ENCODE measurements around the gene CARF.
"Not testable (repeated sequence)": the region's sequence is repeated elsewhere in the genome, so short reads cannot be mapped to it uniquely, and the experiment has no call there.

Gene CARF, protein sequence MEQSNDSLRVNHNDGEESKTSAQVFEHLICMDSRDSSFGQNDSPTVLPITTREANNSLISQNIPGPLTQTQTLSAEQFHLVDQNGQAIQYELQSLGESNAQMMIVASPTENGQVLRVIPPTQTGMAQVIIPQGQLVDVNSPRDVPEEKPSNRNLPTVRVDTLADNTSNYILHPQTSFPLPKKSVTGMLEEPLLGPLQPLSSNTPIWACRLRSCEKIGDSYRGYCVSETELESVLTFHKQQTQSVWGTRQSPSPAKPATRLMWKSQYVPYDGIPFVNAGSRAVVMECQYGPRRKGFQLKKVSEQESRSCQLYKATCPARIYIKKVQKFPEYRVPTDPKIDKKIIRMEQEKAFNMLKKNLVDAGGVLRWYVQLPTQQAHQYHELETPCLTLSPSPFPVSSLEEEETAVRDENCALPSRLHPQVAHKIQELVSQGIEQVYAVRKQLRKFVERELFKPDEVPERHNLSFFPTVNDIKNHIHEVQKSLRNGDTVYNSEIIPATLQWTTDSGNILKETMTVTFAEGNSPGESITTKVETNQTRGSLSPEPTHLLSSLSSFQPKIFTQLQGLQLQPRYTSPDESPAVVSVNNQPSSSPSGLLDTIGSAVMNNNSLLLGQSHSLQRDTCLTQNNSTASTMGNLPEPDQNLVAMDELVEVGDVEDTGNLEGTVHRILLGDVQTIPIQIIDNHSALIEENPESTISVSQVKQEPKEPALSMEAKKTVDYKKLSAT

DNA sequence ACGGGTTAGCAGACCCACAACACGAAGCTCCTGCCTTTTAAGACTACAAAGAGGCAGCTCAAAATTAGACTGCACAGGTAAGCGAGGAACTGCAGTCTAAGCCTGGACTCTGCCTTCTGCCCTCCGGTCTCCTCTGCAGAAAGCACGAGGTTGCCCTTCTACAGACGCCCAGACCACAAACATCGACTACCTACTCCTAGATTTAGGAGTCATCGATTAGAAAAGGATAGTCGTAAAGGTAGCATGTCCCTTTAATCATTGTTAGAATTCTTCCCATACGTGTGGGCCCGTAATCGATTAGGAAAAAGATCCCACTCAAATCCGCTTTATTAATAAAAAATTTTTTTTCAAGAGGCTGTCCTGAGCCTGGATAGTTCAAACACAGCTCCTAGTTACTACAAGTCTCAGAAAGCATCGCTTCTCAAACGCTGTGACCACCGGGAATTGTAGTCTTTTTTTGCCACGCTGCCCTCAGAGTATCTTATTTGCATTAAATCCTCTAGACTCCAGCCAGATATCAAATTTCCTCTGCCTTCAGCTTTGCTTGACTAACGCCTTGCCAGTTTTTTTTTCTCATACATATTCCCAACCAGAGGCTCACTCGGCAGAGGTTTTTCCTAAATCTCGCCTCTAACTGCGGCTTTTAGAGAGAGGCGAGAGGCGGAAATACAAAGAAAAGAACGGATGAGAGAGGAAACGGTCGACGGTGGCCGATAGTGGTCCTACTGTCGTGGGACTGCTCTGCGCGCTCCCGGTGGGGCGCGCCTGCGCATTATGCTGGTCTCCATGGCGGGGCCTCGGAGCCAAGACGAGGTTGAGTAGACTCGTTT lies at the start of gene CARF, which contains the start of gene WDR12:
Gene CARF (plus strand): TSS at position 764 of the 830 bp plus-strand sequence. CDS start 29,628 bp downstream, outside the sequence.
Gene WDR12 (minus strand): TSS at position 162 of the 830 bp plus-strand sequence. CDS start 197 bp downstream, outside the sequence.
- peak; percentile 99 for DNase-seq

DNA sequence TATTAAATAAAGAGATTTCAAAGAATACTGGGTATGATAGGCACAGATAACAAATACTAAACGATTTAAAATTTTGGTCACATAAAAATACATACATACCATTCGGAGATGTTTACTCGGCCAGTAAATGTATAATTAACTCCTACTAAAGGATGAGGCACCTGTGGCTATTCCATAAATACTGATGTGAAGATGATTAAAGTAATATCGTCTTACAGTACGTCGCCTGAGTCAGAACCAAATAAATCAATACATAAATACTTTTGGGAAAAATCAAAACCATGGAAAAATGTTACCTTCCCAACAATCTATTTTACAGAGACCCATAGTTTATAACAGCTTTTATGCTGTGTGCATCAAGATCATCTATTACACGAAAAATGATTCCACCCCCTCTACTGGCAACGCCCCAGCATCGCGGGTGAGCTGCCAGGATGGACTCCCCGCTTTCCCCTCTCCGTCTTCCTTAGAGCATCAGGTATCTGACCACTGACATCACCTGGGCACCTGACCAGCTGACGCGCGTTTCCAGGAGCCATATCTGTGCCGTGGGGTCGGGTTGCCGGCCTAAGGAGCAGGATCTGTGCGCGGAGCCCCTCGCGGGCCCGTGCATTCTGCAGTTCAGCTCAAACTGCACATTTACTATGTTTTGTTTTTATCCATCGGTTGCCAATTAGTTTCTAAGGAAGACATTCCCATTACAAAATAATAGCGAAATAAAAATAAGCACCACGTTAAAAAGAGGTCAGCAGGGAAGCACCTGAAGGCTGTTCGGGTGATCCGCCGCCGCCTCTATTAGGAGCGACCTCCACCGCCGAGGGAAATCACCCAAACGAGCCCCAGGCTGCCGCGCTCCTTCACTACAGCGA lies 41.4 kb upstream of the CARF start:
- DNase-seq, result peak; percentile 93

DNA sequence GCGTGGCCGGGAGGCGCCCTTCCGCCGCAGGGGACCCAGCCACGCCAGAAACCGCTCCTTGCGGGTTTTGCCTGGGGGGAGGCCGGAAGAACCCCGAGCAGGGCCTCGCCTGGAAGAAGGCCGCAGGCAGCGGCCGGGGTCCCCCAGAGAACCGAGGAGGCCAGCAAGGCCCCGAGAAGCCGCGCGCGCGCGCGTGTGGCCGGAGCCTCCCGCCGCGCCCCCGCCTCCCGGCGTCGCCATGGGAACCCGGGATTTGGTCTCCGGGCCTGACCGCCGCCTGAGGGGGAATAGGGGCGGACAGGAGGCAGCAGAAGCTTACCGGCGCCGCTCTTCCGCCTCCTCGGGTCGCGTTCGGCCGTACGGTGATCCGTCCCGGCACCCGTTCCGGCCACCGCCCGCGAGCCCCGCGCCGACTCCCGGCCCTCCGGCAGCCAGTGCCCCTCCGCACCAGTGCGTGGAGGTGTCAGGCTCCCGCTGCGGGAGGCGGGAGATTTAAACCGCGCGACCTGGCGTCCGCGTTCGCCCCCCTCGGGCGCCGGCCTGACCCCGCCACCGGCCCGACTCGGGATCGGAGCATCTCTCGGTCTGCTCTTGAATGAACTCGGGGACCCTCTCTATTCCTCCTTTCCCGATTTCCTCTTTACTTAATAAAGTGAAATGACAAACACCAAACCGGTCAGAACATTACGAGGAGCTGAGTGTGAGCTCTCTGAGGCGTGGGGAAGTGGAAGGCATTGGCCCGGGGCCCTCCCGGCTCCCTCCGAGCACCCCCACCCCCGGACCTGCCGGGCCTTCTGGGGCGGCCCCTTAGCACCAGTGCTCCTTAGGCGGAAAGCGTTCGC lies 40.6 kb upstream of the CARF start, which contains the start of gene ICA1L:
Gene ICA1L (minus strand): TSS at position 467 of the 842 bp plus-strand sequence. CDS start 42,757 bp downstream, outside the sequence.
- DNase-seq, result peak; percentile 68

DNA sequence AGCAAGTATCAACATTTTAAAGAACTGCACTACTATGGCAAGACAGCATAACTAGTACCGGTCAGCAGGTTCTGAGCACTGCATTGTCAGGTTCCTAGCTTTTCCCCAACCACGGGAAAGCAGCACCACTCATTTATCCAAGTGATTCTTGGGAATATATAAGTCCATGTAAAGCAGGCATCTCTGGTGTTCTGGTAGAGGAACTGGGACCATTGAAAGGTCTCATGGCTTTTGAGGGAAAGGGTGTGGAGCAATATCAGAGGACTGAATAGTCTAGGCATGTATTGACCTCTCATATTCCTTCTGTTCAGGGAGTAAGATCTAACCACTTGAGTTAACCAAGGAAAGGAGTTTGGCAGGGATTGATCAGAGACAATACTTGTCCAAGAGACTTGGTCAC lies 34.4 kb upstream of the CARF start:
- no peak for DNase-seq

DNA sequence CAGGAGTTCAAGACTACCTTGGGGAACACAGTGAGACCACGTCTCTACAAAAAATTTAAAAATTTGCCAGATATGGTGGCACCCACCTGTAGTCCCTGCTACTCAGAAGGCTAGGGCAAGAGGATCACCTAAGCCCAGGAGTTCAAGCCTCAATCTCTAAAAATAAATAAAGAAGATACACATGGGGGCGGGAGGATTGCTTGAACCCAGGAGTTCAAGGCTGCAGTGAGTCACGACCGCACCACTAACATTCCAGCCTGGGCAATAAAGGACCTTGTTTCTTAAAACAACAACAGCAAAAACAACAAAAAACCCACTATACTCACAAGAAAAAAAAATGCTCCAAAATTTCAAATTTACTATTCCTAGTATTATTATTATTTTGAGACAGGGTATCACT lies 30.5 kb upstream of the CARF start:
- no peak for DNase-seq

DNA sequence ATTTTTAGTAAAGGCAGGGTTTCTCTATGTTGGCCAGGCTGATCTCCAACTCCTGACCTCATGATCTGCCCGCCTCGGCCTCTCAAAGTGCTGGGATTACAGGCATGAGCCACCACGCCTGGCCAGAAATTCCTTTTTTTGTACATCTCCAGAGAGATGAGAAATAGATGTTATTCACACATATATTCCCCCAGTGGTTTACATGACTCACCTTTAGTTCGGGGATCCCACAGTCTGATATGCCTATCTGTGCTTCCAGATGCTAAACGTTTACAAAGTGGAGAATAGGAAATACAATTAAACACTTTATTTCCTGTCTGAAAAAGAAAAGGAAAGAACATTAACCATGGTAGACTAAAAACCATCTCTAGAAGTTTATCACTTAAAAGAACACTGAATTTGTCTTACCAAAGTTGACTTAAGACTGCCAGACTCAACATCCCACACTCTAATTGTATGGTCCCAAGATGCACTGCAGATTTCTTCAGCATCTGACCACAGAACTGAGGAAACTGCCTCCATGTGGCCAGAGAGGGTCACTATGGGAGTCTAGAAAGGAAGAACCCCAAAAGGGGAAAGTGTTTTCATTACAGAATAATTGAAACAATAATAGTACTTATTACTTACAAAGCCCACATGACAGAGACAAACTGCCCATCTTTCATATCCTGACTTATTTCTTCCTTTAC lies 27.9 kb upstream of the CARF start:
- DNase-seq, result no peak

DNA sequence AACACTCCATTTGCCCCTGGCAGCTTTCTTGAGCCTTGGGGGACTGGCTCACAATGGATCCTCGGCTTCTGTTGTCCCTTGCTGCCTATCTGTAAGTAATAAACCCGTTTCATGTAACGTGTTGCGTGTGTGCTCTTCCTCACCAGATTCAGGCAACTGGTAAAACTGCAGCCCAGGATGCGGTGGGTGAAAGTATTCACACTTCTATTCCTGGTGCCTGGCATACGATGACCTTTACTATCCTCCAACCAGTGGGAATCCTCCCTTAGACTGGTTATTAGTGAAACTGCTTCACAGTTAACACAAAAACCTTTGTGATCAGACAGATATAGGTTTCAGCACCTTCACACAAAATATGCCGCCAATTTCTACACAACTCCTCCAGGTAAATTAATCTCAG lies 26.9 kb upstream of the CARF start:
- DNase-seq, result no peak

DNA sequence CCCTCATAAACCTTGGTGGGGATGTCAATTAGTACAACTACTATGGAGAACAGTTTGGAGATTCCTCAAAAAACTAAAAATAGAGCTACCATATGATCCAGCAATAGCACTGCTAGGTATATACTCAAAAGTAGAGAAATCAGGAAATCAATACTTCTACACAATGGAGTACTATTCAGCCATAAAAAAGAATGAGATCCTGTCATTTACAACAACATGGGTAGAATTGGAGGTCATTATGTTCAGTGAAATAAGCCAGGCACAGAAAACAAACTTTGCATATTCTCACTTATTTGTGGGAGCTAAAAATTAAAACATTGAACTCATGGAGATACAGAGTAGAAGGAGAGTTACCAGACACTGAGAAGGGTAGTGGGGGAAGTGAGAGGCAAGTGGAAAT lies 6.6 kb upstream of the CARF start:
- not testable (repeated sequence) for DNase-seq

DNA sequence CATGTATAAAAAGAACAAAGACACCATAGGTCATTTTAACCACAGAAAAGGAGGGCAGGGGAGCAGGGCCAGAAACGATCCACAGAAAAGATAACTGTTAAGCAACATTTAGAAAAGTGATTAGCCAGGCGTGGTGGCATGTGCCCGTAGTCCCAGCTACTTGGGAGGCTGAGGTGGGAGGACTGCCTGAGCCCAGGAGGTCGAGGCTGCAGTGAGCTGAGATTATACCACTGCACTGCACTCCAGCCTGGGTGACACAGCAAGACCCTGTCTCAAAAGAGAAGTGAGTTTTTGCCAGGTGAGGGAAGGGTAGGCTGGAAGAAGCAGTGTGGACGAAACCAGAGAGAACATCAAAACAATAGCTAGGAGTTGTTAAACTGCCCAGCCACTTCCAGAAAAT lies 3.9 kb upstream of the CARF start:
- DNase-seq, result no peak

DNA sequence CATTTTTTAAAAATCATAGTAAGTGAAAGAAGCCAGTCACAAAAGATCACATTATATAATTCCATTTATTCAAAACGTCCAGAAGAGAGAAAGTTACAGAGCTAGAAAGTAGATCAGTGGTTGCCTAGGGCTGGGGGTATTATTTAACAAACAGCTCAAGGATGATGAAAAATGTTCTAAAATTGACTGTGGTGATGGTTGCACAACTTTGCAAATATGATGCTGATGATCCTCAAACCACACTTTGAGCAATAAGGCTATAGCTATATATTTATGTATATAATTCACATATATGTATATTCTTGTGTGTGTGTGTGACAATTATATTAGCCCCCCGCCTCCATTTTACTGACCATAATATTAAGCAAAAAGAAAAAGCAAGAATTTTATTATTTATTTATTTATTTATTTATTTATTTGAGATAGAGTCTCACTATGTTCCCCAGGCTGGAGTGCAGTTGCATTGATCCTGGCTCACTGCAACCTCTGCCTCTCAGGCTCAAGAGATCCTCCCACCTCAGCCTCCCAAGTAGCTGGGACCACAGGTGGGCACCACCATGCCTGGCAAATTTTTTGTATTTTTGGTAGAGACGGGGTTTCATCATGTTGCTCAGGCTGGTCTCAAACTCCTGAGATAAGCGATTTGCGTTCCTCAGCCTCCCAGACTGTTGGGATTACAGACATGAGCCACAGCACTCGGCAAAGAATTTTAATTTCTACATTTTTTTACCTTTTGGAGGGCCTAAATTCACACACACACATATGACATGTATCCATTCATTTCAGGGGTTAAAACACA lies 2.5 kb upstream of the CARF start:
- DNase-seq, result no peak

DNA sequence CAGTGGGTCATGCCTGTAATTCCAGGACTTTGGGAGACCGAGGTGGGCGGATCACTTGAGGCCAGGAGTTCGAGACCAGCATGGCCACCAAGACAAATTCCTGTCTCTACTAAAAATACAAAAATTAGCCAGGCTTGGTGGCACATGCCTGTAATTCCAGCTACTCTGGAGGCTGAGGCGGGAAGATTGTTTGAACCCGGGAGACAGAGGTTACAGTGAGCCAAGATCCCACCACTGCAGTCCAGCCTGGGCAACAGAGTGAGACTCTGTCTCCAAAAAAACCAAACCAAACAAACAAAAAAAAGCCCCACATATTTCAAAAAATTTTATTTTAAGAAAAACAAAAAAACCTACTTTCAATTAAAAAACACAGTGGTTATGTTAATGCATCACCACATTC lies 1.8 kb upstream of the CARF start:
- DNase-seq, result not testable (repeated sequence)

DNA sequence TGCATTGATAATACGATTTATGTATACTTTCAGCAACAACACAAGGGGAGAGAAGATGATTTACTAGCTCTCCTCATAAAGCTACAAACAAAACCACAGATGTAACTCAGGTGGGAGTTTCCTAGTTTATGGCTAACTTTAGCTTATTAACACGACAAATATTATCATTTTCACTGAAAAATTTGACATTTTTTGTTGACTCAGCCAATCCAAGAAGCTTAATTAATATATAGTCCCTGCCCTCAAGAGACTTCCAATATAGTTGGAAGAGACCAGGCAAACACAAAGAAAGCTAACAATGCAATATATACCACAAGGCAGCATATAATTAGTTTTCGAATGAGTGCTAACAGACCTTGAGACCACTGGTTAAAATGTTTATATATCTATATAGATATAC lies 1.4 kb upstream of the CARF start:
- no peak for DNase-seq

DNA sequence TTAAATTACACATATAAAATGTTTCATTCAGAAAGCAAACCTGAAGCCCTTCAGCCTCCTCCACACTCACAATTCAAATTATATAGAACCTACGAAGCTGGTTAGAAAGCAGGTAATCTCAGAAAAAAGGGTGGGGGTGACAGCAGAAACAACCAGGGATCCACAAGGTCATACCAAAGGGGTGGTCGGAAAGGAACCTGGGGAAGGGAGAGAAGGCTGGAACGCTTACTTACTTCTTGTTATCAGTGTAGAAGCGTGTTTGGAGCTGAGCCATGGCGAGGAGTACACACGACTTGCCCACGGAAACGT lies 918 bp upstream of the CARF start:
- DNase-seq, result no peak

DNA sequence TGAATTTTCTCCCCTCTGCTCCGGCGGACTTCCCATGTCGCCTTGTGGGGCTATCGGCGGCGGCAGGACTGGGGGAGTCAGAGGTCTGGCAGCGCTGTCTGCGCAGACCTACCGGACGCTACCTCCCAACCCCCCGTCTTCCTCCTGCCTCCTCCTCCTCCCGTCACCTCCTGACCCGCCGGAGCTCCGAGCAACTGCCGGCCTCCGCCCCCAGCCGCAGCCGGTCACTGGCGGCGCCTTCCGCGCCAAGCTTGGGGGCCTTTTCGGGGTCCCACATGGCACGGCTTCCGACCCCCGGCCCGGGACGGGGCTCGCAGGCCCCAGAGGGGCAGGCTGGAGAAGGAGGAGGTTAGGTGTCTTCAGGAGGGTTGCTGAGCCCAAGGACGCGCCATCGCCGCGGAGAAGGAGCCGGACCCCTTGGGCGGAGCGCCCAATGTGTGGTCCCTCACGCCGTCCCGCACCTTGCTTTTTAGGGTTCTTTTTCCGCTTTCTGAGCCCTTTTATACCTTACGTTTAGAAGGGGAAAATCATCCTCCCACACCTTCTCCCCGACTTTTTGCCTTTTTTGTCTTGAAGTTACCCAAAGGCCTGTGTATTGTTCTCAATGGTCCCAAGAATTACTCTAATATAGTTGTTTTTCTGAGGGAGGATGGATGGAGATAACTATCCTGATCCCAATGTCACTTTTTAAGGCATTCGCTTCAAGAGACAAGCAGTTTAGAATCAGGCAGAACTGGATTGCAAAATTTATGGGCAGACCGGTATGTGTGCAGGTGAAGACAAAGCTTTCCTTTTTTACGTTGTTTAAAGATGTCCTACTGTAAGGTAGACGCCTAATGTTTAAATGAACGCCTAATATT lies 497 bp downstream of the CARF start:
- DNase-seq, result not testable (repeated sequence)

DNA sequence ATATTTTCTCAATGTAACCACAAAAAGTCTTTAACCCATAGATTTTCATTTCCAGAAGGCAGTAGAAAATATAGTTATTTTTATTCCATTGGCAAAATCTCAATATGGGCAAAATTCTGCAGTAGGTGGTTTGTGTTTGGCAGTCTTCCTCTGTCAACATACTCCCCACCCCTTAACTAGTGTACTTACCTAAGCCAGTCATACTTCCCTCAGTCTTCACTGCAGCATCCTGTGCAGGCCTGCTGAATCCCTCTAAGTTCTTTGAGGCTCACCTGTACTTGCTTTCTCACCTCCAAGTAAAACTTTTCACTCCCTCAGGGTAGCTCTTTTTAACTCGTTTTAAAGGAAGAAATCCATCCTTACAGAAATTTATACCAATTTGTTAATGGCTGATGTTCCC lies 6.8 kb downstream of the CARF start:
- no peak for DNase-seq

DNA sequence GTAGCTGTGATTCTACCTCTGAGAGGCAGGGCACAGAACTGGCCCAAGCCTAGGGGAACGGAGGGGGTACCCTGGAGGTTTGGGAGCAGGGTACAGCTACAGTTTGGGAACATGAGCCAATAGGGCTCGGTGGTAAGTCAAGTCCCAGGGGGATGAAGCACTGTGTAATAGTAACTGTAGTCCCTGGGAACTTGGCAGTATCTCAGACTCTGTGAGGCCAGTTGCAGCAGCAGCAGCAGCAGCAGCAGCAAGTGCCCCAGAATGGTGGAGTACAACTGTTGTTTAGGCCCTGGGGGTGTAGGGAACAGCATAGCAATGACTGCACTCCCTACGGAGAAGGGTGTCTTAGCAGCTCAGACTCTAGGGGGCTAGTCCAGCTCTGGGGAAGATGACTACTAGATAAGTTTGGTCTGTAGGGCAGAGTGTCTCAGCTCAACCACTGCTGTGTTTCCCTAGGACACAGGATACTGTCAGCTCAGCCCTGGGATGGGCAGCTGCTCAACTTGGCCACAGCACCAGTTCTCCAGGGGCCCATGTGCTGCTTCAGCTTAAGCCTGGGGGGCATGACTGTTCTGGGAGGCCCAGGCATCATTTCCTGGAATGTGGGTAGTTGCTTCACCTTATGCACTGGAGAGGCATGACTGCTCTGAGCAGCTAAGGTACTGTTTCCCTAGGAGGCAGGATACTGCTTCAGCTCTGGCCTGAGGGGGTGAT lies 20.5 kb downstream of the CARF start:
- no peak for DNase-seq

DNA sequence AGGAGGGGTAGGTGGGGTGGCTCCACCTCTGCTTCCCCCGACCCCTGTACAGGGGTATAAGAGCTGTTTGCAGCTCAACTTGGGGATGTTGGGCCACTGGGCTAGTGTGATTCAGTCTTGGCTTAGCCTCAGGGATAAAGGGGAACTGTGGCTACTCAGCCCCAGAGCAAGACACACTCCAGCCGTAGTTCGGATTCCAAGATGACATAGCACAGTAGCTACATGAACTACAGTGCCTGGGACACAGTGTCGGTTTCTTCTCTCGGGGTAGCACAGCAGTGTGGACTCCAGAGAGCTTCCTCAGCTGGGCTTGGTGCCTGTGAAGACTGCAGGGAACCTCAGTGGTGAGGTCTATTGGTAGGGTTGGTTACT lies 21.1 kb downstream of the CARF start:
- no peak for DNase-seq

DNA sequence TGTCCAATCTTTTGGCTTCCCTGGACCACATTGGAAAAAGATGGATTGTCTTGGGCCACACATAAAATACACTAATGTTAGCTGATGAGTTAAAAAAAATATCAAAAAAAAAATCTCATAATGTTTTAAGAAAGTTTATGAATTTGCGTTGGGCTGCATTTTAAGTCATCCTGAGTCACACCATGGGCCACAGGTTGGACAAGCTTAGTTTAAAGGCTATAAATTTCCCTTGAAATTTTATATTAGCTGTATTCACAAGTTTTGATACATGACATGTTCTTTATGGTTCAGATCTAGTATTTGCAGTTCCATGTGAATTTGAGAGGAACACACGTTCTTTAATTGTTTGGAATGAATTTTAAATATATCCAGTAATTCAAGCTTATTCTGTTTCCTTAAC lies 21.9 kb downstream of the CARF start:
- DNase-seq, result no peak
